H1 (cell line): ENCODE results near the gene GABRR2. TPM values are rescaled to one million over a fixed set of nuclear protein-coding genes. Genes with fewer than 3 reads are reported as not detected.

Experiments used
- CTCF ChIA-PET: fragments of 300-600 bp; sonication (Branson Sonifier 250); formaldehyde crosslinking; loops from one replicate; lab custom pipeline; 2021; ENCODE audit not compliant: partially characterized antibody; lab: Charles Lee
- POLR2A ChIA-PET: fragments of 300-600 bp; sonication (Branson Sonifier 250); formaldehyde crosslinking; loops from one replicate; lab custom pipeline; 2021; ENCODE audit warnings: inconsistent platforms; ENCODE audit not compliant: partially characterized antibody; lab: Charles Lee
- DNase-seq, 2 experiments: peaks; one replicate each; pipeline versions ENCODE4 v3.0.0 to v3.0.0-alpha.2; 2010 to 2022; ENCODE audit warnings: low spot score in 2 of 2, low read depth in 1 of 2, mixed read lengths in 1 of 2
- FAIRE-seq: peaks from 2 replicates; lab custom pipeline; 2011; peaks lifted over from hg19 to GRCh38; lab: Jason Lieb, UNC
- H2AFZ ChIP-seq: 2 replicates; pipeline ENCODE4 v1.8.1; 2012; ENCODE audit warnings: low read length, inconsistent platforms
- H2AK5ac ChIP-seq: 2 replicates; pipeline ENCODE4 v1.6.1; 2013; ENCODE audit warnings: low read depth, low read length
- H2BK120ac ChIP-seq: replicated peaks from 2 replicates; pipeline ENCODE3; 2013; ENCODE audit warnings: low read depth, low read length, inconsistent platforms
- H2BK12ac ChIP-seq: 2 replicates; pipeline ENCODE4 v1.6.1; 2013; ENCODE audit warnings: low read depth, low read length
- H2BK15ac ChIP-seq: 2 replicates; pipeline ENCODE4 v1.6.1; 2013; ENCODE audit warnings: low read length
- H2BK20ac ChIP-seq: 2 replicates; pipeline ENCODE4 v1.6.1; 2013; ENCODE audit warnings: low read length
- H2BK5ac ChIP-seq: 2 replicates; pipeline ENCODE4 v1.6.1; 2013; ENCODE audit warnings: low read depth, low read length
- H3K14ac ChIP-seq: 2 replicates; pipeline ENCODE4 v1.6.1; 2013; ENCODE audit warnings: inconsistent platforms; ENCODE audit not compliant: insufficient read length
- H3K18ac ChIP-seq: 2 replicates; pipeline ENCODE4 v1.6.1; 2013; ENCODE audit warnings: low read length; ENCODE audit errors: extremely low read depth
- H3K23ac ChIP-seq: 2 replicates; pipeline ENCODE4 v1.6.1; 2013; ENCODE audit warnings: inconsistent platforms; ENCODE audit not compliant: insufficient read length
- H3K23me2 ChIP-seq: 2 replicates; pipeline ENCODE4 v1.6.1; 2013; ENCODE audit warnings: low read depth, low read length
- H3K27ac ChIP-seq: 2 replicates; pipeline ENCODE4 v1.6.1; 2011; ENCODE audit warnings: low read depth, low read length, inconsistent platforms
- H3K27me3 ChIP-seq, 4 experiments: replicated peaks in 1 of 4; 1 replicate in 1 of 4; 2 replicates in 3 of 4; pipeline versions ENCODE4 v1.6.1 to v1.8.1; 2011 to 2013; ENCODE audit warnings: low read length in 3 of 4, mild to moderate bottlenecking in 3 of 4, inconsistent platforms in 2 of 4, mixed read lengths in 2 of 4, moderate library complexity in 1 of 4; ENCODE audit not compliant: control insufficient read depth in 3 of 4, insufficient read depth in 3 of 4; ENCODE audit errors: extremely low read depth in 1 of 4
- H3K36me3 ChIP-seq, 4 experiments: 2 replicates each; pipeline versions ENCODE4 v1.6.1 to v1.8.1; 2011 to 2013; ENCODE audit warnings: mild to moderate bottlenecking in 4 of 4, low read length in 3 of 4, moderate library complexity in 2 of 4, control low read depth in 1 of 4, inconsistent platforms in 1 of 4; ENCODE audit not compliant: insufficient read depth in 4 of 4, control insufficient read depth in 2 of 4
- H3K4ac ChIP-seq: replicated peaks from 2 replicates; pipeline ENCODE3; 2013; ENCODE audit warnings: low read length, low read depth, mixed read lengths, inconsistent platforms; ENCODE audit not compliant: insufficient read length
- H3K4me1 ChIP-seq, 4 experiments: replicated peaks in 1 of 4; 1 replicate in 1 of 4; 2 replicates in 3 of 4; pipeline versions ENCODE4 v1.6.1 to v1.8.1; 2011 to 2013; ENCODE audit warnings: low read length in 3 of 4, inconsistent platforms in 2 of 4, mixed read lengths in 1 of 4; ENCODE audit not compliant: insufficient read depth in 4 of 4, control insufficient read depth in 3 of 4
- H3K4me2 ChIP-seq, 2 experiments: 2 replicates each; pipeline versions ENCODE4 v1.6.1 to v1.8.1; 2011 to 2013; ENCODE audit warnings: low read depth in 2 of 2, low read length in 2 of 2, control low read depth in 1 of 2, inconsistent platforms in 1 of 2, mild to moderate bottlenecking in 1 of 2; ENCODE audit not compliant: insufficient read depth in 1 of 2
- H3K4me3 ChIP-seq, 4 experiments: fragments of 200-600, 300-600 bp in 1 of 4; sonication (generic), shearing (Covaris generic), sonication (Bioruptor Twin) in 1 of 4; 2 replicates each; pipeline versions ENCODE4 v1.5.1 to v1.8.1; 2011 to 2016; ENCODE audit warnings: low read length in 4 of 4, low read depth in 3 of 4, control low read depth in 2 of 4, inconsistent platforms in 2 of 4, mild to moderate bottlenecking in 2 of 4, mixed read lengths in 1 of 4, moderate library complexity in 1 of 4; ENCODE audit not compliant: insufficient read depth in 2 of 4; ENCODE audit errors: extremely low read depth in 1 of 4
- H3K56ac ChIP-seq: replicated peaks from 2 replicates; pipeline ENCODE3; 2013; ENCODE audit warnings: low read depth, mild to moderate bottlenecking, mixed read lengths, low read length, inconsistent platforms; ENCODE audit not compliant: insufficient read length
- H3K79me1 ChIP-seq: 2 replicates; pipeline ENCODE4 v1.6.1; 2013; ENCODE audit warnings: low read depth, low read length, control low read depth
- H3K79me2 ChIP-seq, 2 experiments: 2 replicates each; pipeline versions ENCODE4 v1.6.1 to v1.8.1; 2012 to 2013; ENCODE audit warnings: low read length in 2 of 2, mild to moderate bottlenecking in 2 of 2, inconsistent platforms in 1 of 2; ENCODE audit not compliant: insufficient read depth in 2 of 2, control insufficient read depth in 1 of 2
- H3K9ac ChIP-seq, 4 experiments: replicated peaks in 1 of 4; 1 replicate in 1 of 4; 2 replicates in 3 of 4; pipeline versions ENCODE4 v1.6.1 to v1.8.1; 2011 to 2013; ENCODE audit warnings: low read depth in 3 of 4, low read length in 3 of 4, control low read depth in 2 of 4, mild to moderate bottlenecking in 2 of 4, moderate library complexity in 2 of 4, inconsistent platforms in 1 of 4; ENCODE audit errors: extremely low read depth in 1 of 4
- H3K9me3 ChIP-seq, 2 experiments: 2 replicates each; pipeline versions ENCODE4 v1.6.1 to v1.8.1; 2012 to 2013; ENCODE audit warnings: mild to moderate bottlenecking in 2 of 2, moderate library complexity in 2 of 2, control low read depth in 1 of 2, inconsistent platforms in 1 of 2, low read depth in 1 of 2, low read length in 1 of 2, mixed read lengths in 1 of 2; ENCODE audit not compliant: insufficient read depth in 2 of 2
- H4K20me1 ChIP-seq, 2 experiments: replicated peaks in 1 of 2; 2 replicates each; pipeline versions ENCODE3 to v1.8.1; 2011 to 2013; ENCODE audit warnings: inconsistent platforms in 2 of 2, low read length in 2 of 2, mild to moderate bottlenecking in 1 of 2; ENCODE audit not compliant: insufficient read depth in 2 of 2, control insufficient read depth in 1 of 2
- H4K5ac ChIP-seq: 2 replicates; pipeline ENCODE4 v1.6.1; 2013; ENCODE audit warnings: low read length, low read depth, mixed read lengths, inconsistent platforms; ENCODE audit not compliant: insufficient read length
- H4K8ac ChIP-seq: 2 replicates; pipeline ENCODE4 v1.8.0; 2013; ENCODE audit warnings: mild to moderate bottlenecking, moderate library complexity, low read length, inconsistent platforms; ENCODE audit not compliant: insufficient read depth; ENCODE audit errors: extremely low read depth
- H4K91ac ChIP-seq: replicated peaks from 2 replicates; pipeline ENCODE3; 2013; ENCODE audit warnings: low read length, mixed read lengths, inconsistent platforms; ENCODE audit not compliant: insufficient read length
- EGR1 ChIP-seq: IDR thresholded peaks from 2 replicates; pipeline ENCODE4 v1.6.1; 2011; ENCODE audit warnings: low read depth, low read length, borderline replicate concordance
- RAD21 ChIP-seq, 2 experiments: IDR thresholded peaks in 1 of 2; conservative IDR thresholded peaks in 1 of 2; 2 replicates each; pipeline ENCODE4 v1.6.1; 2011; ENCODE audit warnings: low read depth in 2 of 2, low read length in 2 of 2, improper control_type of control experiment in 1 of 2, inconsistent platforms in 1 of 2, mild to moderate bottlenecking in 1 of 2, moderate library complexity in 1 of 2
- WGBS, 2 experiments: shearing (Covaris generic) in 1 of 2; methylation state at CpG; one replicate each; pipeline versions ENCODE4 v1.1.6 to v1.1.7; 2013 to 2015; ENCODE audit warnings: low lambda C conversion rate in 2 of 2, mixed read lengths in 2 of 2, inconsistent platforms in 1 of 2, low coverage in 1 of 2, missing lambda C conversion rate in 1 of 2; ENCODE audit not compliant: insufficient replicate concordance in 2 of 2, insufficient coverage in 1 of 2, insufficient read length in 1 of 2; ENCODE audit errors: extremely low coverage in 1 of 2, missing lambda C conversion rate in 1 of 2; 5-methylcytosine and 5-hydroxymethylcytosine counted together
- polyA plus RNA-seq, 7 experiments: library from polyadenylated mRNA; depleted of rRNA in 3 of 7; stranded (reverse) in 5 of 7; unstranded in 2 of 7; fragments of >200 nt in 5 of 7; fragments of 200-250 nt in 2 of 7; gene quantifications; 1 replicate in 5 of 7; 2 replicates in 1 of 7; 4 replicates in 1 of 7; pipeline versions ENCODE4 v1.2.1 to v1.2.3, GENCODE V29; 2011 to 2013; ENCODE audit warnings: missing spikeins in 2 of 7, mixed read lengths in 2 of 7
- total RNA-seq: library from RNA; stranded (reverse); fragmentation: NEBNext Ultra II Directional; extraction: Animal tissue kit (Norgen Biotek cat#: 25700); gene quantifications from 2 replicates; pipeline ENCODE4 v1.2.1, GENCODE V29; 2021
- TF ChIP-seq, protein P1 (sequence below), 3 experiments: IDR thresholded peaks; 1 replicate in 2 of 3; 2 replicates in 1 of 3; pipeline versions ENCODE4 v1.5.1 to v1.6.1; 2011; ENCODE audit warnings: low read length in 3 of 3, mild to moderate bottlenecking in 3 of 3, inconsistent platforms in 2 of 3, low read depth in 1 of 3, moderate library complexity in 1 of 3; ENCODE audit not compliant: insufficient read depth in 1 of 3; ENCODE audit errors: control extremely low read depth in 1 of 3
- TF ChIP-seq, protein P2 (sequence below): IDR thresholded peaks from 2 replicates; pipeline ENCODE4 v1.6.1; 2011; ENCODE audit warnings: low read length, improper control_type of control experiment

The GABRR2 gene
- total and polyA plus RNA-seq, 2 of the 8 experiments (the other 6 are each of a cell fraction or from before 2014, with no cell fraction given), result not detected

DNA sequence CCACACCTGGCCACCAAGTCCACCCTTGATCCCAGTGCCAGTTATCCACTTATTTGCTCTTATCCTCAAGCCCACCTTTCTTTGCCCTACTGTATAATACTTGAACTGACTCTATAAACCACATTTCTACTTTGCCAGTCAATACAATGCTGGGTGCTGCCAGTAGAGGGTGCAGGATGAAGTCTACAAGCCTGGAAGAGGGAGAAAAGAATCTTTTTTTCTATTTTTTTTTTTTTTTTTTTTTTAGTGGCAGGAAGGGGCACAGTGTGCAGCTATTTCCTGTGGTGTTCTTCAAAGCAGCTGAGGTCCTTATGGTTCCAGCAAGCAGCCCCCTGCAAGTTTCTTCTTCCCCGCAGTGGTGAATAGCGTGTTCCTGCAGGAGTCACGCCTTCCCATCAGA lies 75.8 kb downstream of the GABRR2 start:
- H2AK5ac ChIP-seq, result no peak overlapping the region
- H3K14ac ChIP-seq, result no peak overlapping the region
- H3K23me2 ChIP-seq, result no peaks in the 10 kb centered on the region
- TF ChIP-seq RAD21 (IDR thresholded peaks at IDR 0.05 in 1 of 2, conservative IDR thresholded peaks at IDR 0.05 in 1 of 2; ENCODE audit: low read depth in 2 of 2, low read length in 2 of 2) (peak; percentile 36 to 47; a peak in 3 of 4 replicates), EGR1 (no peak)
- TF ChIP-seq, protein P1, sequence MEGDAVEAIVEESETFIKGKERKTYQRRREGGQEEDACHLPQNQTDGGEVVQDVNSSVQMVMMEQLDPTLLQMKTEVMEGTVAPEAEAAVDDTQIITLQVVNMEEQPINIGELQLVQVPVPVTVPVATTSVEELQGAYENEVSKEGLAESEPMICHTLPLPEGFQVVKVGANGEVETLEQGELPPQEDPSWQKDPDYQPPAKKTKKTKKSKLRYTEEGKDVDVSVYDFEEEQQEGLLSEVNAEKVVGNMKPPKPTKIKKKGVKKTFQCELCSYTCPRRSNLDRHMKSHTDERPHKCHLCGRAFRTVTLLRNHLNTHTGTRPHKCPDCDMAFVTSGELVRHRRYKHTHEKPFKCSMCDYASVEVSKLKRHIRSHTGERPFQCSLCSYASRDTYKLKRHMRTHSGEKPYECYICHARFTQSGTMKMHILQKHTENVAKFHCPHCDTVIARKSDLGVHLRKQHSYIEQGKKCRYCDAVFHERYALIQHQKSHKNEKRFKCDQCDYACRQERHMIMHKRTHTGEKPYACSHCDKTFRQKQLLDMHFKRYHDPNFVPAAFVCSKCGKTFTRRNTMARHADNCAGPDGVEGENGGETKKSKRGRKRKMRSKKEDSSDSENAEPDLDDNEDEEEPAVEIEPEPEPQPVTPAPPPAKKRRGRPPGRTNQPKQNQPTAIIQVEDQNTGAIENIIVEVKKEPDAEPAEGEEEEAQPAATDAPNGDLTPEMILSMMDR (IDR thresholded peaks at IDR 0.05; ENCODE audit: control extremely low read depth in 1 of 3, insufficient read depth in 1 of 3, low read depth in 1 of 3, low read length in 3 of 3), result peak in 2 of 3 experiments; percentile 52; a peak in 3 of 4 replicates
- TF ChIP-seq, protein P2, sequence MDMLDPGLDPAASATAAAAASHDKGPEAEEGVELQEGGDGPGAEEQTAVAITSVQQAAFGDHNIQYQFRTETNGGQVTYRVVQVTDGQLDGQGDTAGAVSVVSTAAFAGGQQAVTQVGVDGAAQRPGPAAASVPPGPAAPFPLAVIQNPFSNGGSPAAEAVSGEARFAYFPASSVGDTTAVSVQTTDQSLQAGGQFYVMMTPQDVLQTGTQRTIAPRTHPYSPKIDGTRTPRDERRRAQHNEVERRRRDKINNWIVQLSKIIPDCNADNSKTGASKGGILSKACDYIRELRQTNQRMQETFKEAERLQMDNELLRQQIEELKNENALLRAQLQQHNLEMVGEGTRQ, result no peak
- no peak overlapping the region for H3K9ac ChIP-seq
- peaks cover 0 to 3% (median 0%) of the 10 kb centered on the region in 4 experiments; a peak in 2 of 8 replicates for H3K36me3 ChIP-seq
- WGBS, 2 experiments, result 74% methylated on average over 3 of the region's 3 CpGs; no CpG with 5 or more reads in 1 of the 2 experiments
- no peaks in the 10 kb centered on the region for H3K79me2 ChIP-seq
- H3K56ac ChIP-seq, result no peak overlapping the region
- CTCF ChIA-PET, result interaction anchor here (0.6 to 6.9 kb wide), 12 partner anchors 13 to 267 kb away, joined by 3 to 56 read pairs (median 3); no protein-coding TSS in a partner anchor
- H4K20me1 ChIP-seq, result no peaks in the 10 kb centered on the region
- H3K4me2 ChIP-seq, result no peak overlapping the region
- H3K4ac ChIP-seq, result no peak overlapping the region
- H2BK12ac ChIP-seq, result no peak overlapping the region
- H3K4me3 ChIP-seq, result no peak overlapping the region
- POLR2A ChIA-PET, result no interaction called here
- FAIRE-seq, result no peak
- no peak overlapping the region for H3K27ac ChIP-seq
- no peak overlapping the region for H2BK5ac ChIP-seq
- H2BK120ac ChIP-seq, result no peak overlapping the region
- H3K9me3 ChIP-seq, result peaks cover 0 to 6% of the 10 kb centered on the region in 2 experiments; a peak in 1 of 4 replicates
- H4K5ac ChIP-seq, result no peak overlapping the region
- no peaks in the 10 kb centered on the region for H3K79me1 ChIP-seq
- no peak for DNase-seq
- H2AFZ ChIP-seq, result no peak overlapping the region
- H2BK20ac ChIP-seq, result no peak overlapping the region
- H2BK15ac ChIP-seq, result no peak overlapping the region
- no peak overlapping the region for H3K23ac ChIP-seq
- no peak overlapping the region for H4K8ac ChIP-seq
- no peak overlapping the region for H3K18ac ChIP-seq
- peaks cover 0 to 2% (median under 1%) of the 10 kb centered on the region in 4 experiments; a peak in 4 of 7 replicates for H3K27me3 ChIP-seq
- no peak overlapping the region for H4K91ac ChIP-seq
- peaks cover 0 to 3% (median under 1%) of the 10 kb centered on the region in 4 experiments; a peak in 3 of 7 replicates for H3K4me1 ChIP-seq
